K562 (cell line): ENCODE results near the gene AKR1A1. TPM values are rescaled to one million over a fixed set of nuclear protein-coding genes. Genes with fewer than 3 reads are reported as not detected.
A peak's percentile ranks its signal among the peaks of the same experiment; 100 is the strongest.

Experiments used
- BRD9 ChIP-seq: fragments of 450-650 bp; IDR thresholded peaks from 2 replicates; pipeline ENCODE4 v1.6.1; 2018; ENCODE audit warnings: low read depth; ENCODE audit not compliant: partially characterized antibody
- CBX8 ChIP-seq: fragments of 200-600 bp; sonication (generic); IDR thresholded peaks from 2 replicates; pipeline ENCODE4 v1.6.1; 2012; ENCODE audit warnings: borderline replicate concordance, mixed run types, low read depth, mild to moderate bottlenecking, moderate library complexity, mixed read lengths, low read length, control low read depth, inconsistent platforms; ENCODE audit not compliant: poor library complexity, severe bottlenecking; ENCODE audit errors: extremely low read depth
- GTF3C2 ChIP-seq: IDR thresholded peaks from 3 replicates; pipeline ENCODE4 v1.6.1; 2011; ENCODE audit warnings: borderline replicate concordance, mild to moderate bottlenecking, moderate library complexity; ENCODE audit not compliant: insufficient read length; ENCODE audit errors: extremely low read depth
- MCM3 ChIP-seq: fragments of 450-650 bp; IDR thresholded peaks from 2 replicates; pipeline ENCODE4 v1.6.1; 2016
- MLX ChIP-seq, 2 experiments: fragments of 450-650 bp in 1 of 2; sonication (generic) in 1 of 2; formaldehyde crosslinking; conservative IDR thresholded peaks; 2 replicates each; pipeline versions ENCODE4 v1.4.0 to v1.8.1; 2020 to 2022; ENCODE audit warnings: mild to moderate bottlenecking in 1 of 2, missing genetic modification reagents in 1 of 2
- MYC ChIP-seq, 2 experiments: fragments of 250-450 bp in 1 of 2; sonication (Bioruptor Pico) in 1 of 2; IDR thresholded peaks; 2 replicates each; pipeline versions ENCODE4 v1.5.1 to v1.6.1; 2012 to 2021; ENCODE audit warnings: low read depth in 2 of 2, borderline replicate concordance in 1 of 2, improper control_type of control experiment in 1 of 2, low read length in 1 of 2, mild to moderate bottlenecking in 1 of 2, moderate library complexity in 1 of 2
- MYNN ChIP-seq, 2 experiments: sonication (generic); formaldehyde crosslinking in 1 of 2; IDR thresholded peaks; 2 replicates each; pipeline versions ENCODE4 v1.5.0 to v1.6.1; 2016 to 2020; ENCODE audit warnings: antibody characterized with exemption in 1 of 2, missing genetic modification reagents in 1 of 2
- NR2F6 ChIP-seq: fragments of 450-650 bp; formaldehyde crosslinking; IDR thresholded peaks from 2 replicates; pipeline ENCODE4 v1.4.0; 2020; ENCODE audit warnings: mild to moderate bottlenecking
- PTTG1 ChIP-seq: fragments of 450-650 bp; IDR thresholded peaks from 2 replicates; pipeline ENCODE4 v1.6.1; 2016; ENCODE audit warnings: low read depth, mild to moderate bottlenecking, missing genetic modification characterization, missing compliant biosample characterization
- TRIM24 ChIP-seq, 2 experiments: fragments of 450-650 bp; IDR thresholded peaks; 2 replicates each; pipeline ENCODE4 v1.6.1; 2016
- ZEB2 ChIP-seq: fragments of 450-650 bp; IDR thresholded peaks from 2 replicates; pipeline ENCODE4 v1.6.1; 2016
- ZFP36 ChIP-seq: fragments of 150-350 bp; IDR thresholded peaks from 2 replicates; pipeline ENCODE4 v1.6.1; 2018; ENCODE audit warnings: low read length, low read depth; ENCODE audit not compliant: partially characterized antibody
- ZNF12 ChIP-seq: sonication (generic); formaldehyde crosslinking; IDR thresholded peaks from 2 replicates; pipeline ENCODE4 v1.4.0; 2020; ENCODE audit warnings: mild to moderate bottlenecking, missing genetic modification reagents
- ZNF277 ChIP-seq: fragments of 250-450 bp; sonication (Bioruptor Pico); IDR thresholded peaks from 2 replicates; pipeline ENCODE4 v1.8.0; 2022; ENCODE audit warnings: inconsistent platforms, mild to moderate bottlenecking, moderate library complexity, borderline replicate concordance
- ZNF695 ChIP-seq: fragments of 450-650 bp; formaldehyde crosslinking; IDR thresholded peaks from 2 replicates; pipeline ENCODE4 v1.4.0; 2020; ENCODE audit warnings: mild to moderate bottlenecking, moderate library complexity
- polyA plus RNA-seq, 8 experiments: library from polyadenylated mRNA; depleted of rRNA in 4 of 8; stranded (reverse) in 5 of 8; unstranded in 3 of 8; fragments of >200 nt; fragmentation: Nextera tagmentation in 2 of 8; fragmentation: Illumina TruSeq in 1 of 8; extraction: Ambion mirVana in 2 of 8; extraction: Trizol in 1 of 8; gene quantifications; 2 replicates each; pipeline versions ENCODE4 v1.2.1 to v1.2.3, GENCODE V29; 2011 to 2014; ENCODE audit warnings: inconsistent platforms in 1 of 8, missing spikeins in 1 of 8
- total RNA-seq, 7 experiments: library from RNA; depleted of rRNA in 6 of 7; stranded (reverse); fragments of >200 nt in 6 of 7; fragmentation: Illumina TruSeq in 2 of 7; extraction: Trizol in 2 of 7; gene quantifications; 2 replicates each; pipeline versions ENCODE4 v1.2.1 to v1.2.3, GENCODE V29; 2011 to 2021; ENCODE audit warnings: low replicate concordance in 1 of 7
- TF ChIP-seq, protein P1 (sequence below): sonication (generic); formaldehyde crosslinking; IDR thresholded peaks from 2 replicates; pipeline ENCODE4 v1.8.1; 2023; ENCODE audit warnings: mild to moderate bottlenecking, missing genetic modification reagents, moderate library complexity
- TF ChIP-seq, protein P2 (sequence below): sonication (generic); formaldehyde crosslinking; IDR thresholded peaks from 2 replicates; pipeline ENCODE4 v1.8.0; 2022; ENCODE audit warnings: mild to moderate bottlenecking, missing genetic modification reagents

AKR1A1 gene
- total and polyA plus RNA-seq, 9 of the 15 experiments (the other 6 are each of a cell fraction or from before 2014, with no cell fraction given): 68.6 to 211 (median 132) TPM

- TF ChIP-seq MLX (CRISPR knock-in tag; conservative IDR thresholded peaks at IDR 0.05) (no peak), GTF3C2 (no peak), CBX8 (no peak), ZEB2 (no peak), MYC (IDR thresholded peaks at IDR 0.05; ENCODE audit: low read depth, low read length) (peak; percentile 100), MYC (CRISPR knock-in tag; IDR thresholded peaks at IDR 0.05; ENCODE audit: borderline replicate concordance, low read depth) (peak; percentile 99), ZNF695 (no peak), BRD9 (no peak), ZFP36 (peak; percentile 37), MYNN (IDR thresholded peaks at IDR 0.05) (0 out of 2 replicates have a peak, but pooled peaks have one; percentile 59), MYNN (CRISPR knock-in tag; IDR thresholded peaks at IDR 0.05) (no peak), TRIM24 (IDR thresholded peaks at IDR 0.05) (0 out of 4 replicates have a peak, but pooled peaks of 1 of the 2 experiments have one; percentile 15), ZNF277 (CRISPR knock-in tag) (no peak), PTTG1 (tag) (no peak), ZNF12 (CRISPR knock-in tag) (peak; percentile 65; the same call in 1 of the 2 replicates), MCM3 (no peak), NR2F6 (no peak)
- TF ChIP-seq, protein P1, sequence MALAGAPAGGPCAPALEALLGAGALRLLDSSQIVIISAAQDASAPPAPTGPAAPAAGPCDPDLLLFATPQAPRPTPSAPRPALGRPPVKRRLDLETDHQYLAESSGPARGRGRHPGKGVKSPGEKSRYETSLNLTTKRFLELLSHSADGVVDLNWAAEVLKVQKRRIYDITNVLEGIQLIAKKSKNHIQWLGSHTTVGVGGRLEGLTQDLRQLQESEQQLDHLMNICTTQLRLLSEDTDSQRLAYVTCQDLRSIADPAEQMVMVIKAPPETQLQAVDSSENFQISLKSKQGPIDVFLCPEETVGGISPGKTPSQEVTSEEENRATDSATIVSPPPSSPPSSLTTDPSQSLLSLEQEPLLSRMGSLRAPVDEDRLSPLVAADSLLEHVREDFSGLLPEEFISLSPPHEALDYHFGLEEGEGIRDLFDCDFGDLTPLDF (CRISPR knock-in tag): peak; percentile 74
- TF ChIP-seq, protein P2, sequence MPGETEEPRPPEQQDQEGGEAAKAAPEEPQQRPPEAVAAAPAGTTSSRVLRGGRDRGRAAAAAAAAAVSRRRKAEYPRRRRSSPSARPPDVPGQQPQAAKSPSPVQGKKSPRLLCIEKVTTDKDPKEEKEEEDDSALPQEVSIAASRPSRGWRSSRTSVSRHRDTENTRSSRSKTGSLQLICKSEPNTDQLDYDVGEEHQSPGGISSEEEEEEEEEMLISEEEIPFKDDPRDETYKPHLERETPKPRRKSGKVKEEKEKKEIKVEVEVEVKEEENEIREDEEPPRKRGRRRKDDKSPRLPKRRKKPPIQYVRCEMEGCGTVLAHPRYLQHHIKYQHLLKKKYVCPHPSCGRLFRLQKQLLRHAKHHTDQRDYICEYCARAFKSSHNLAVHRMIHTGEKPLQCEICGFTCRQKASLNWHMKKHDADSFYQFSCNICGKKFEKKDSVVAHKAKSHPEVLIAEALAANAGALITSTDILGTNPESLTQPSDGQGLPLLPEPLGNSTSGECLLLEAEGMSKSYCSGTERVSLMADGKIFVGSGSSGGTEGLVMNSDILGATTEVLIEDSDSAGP (CRISPR knock-in tag): peak; percentile 69; the same call in 1 of the 2 replicates
These were observed at the start of gene AKR1A1 (continued) for GRCh38 chr1:45550401-45551351.
